Middle frontal gyrus (tissue), 1 donor: ENCODE measurements around the gene THSD7B.

ENCODE experiments used
- DNase-seq: peaks from one replicate; pipeline ENCODE4 v3.0.0-alpha.2; 2015; ENCODE audit warnings: low spot score; ENCODE audit errors: extremely low spot score

Gene THSD7B

GRCh38 chr2:137192366-137193310 is 427.3 kb downstream of the THSD7B start:
- DNase-seq = no peak

- no peak for DNase-seq
Observed at GRCh38 chr2:137193401-137193800, 428.1 kb downstream of the THSD7B start.

- no peak for DNase-seq
Observed at GRCh38 chr2:137194111-137194510, 428.8 kb downstream of the THSD7B start.

GRCh38 chr2:137199751-137200150 is 434.4 kb downstream of the THSD7B start:
- no peak for DNase-seq

DNA sequence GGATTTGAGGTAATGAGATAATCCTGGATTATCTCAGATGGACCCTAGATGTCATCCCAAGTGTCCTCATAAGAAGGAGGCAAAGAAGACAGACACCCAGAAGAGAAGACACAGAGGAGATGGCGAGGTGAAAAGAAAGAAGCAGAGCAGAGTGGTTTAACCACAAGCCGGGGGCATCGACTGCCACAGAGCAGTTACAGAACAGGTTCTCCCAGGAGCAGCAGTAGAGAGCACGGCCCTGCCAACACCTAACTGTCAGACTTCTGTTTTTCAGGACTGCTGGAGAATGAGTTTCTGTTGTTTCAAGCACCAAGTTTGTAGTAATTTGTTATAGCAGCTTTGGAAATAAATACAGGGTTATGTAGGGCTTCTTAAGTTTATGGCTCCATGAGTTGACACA is 437.0 kb downstream of the THSD7B start:
- DNase-seq = no peak

GRCh38 chr2:137205324-137205723 is 440.0 kb downstream of the THSD7B start:
- DNase-seq = no peak

DNA sequence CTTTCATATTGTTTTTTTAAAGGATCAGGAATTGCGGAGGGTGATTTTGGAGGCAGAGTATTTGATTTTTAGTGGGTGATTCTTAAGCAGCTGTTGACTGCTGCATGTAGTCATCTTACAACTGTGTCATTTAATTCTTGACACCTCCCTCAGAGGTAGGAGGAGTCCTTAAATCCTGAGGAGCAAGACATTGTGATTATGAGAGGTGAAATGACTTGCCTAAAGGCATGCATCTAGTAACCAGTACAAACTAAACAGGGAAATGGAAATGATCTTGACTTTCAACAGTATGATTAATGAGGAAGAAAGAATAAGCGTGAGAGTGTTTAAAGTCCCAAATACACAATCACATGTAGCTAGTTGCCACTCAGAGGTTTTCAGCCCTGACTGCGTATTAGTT is 440.7 kb downstream of the THSD7B start:
- no peak for DNase-seq

- DNase-seq = no peak
Observed at GRCh38 chr2:137207030-137207429, 441.7 kb downstream of the THSD7B start.

- DNase-seq = no peak
Observed at GRCh38 chr2:137208431-137208891, 443.1 kb downstream of the THSD7B start.

- no peak for DNase-seq
Observed at GRCh38 chr2:137210039-137210438, 444.7 kb downstream of the THSD7B start.

DNA sequence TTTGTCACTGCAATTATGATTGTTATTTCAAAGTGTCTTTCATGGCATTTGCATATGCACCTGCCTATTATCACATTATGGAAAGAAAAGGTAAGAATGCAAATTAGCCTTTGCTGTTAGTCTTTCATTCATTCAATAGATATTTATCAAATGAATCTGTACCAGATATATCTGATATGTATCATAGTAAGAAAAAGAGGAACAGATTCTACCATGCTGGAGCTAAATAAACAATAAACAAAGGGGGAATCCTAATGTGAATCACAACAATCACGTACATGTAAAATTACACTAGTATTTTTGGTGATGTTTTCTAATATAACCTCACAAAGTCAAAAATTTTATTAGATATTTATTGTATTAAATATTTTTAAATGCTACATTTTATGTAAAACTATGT is 446.4 kb downstream of the THSD7B start:
- no peak for DNase-seq

DNA sequence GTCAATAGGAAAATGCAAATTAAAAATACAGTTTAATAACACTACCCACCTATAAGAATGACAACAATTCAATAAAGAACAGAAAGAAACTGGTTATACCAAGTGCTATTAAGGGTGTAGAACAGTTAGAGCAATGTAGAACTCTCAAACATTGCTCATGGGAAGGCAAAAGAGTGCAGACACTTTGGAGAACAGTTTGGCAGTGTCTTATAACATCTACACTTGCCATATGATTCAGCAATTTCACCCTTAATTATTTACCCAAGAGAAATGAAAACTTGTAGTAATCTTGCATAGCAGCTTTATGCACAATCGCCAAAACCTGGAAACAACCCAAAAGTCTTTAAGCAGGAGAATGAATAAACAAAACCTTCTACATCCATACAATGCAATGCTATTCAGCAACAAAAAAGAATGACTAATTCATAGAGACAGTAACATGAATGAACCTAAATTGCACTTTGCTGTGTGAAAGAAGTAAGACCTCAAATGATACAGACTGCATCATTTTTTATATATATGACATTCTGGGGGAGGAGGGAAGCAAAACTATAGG is 455.2 kb downstream of the THSD7B start:
- no peak for DNase-seq

DNA sequence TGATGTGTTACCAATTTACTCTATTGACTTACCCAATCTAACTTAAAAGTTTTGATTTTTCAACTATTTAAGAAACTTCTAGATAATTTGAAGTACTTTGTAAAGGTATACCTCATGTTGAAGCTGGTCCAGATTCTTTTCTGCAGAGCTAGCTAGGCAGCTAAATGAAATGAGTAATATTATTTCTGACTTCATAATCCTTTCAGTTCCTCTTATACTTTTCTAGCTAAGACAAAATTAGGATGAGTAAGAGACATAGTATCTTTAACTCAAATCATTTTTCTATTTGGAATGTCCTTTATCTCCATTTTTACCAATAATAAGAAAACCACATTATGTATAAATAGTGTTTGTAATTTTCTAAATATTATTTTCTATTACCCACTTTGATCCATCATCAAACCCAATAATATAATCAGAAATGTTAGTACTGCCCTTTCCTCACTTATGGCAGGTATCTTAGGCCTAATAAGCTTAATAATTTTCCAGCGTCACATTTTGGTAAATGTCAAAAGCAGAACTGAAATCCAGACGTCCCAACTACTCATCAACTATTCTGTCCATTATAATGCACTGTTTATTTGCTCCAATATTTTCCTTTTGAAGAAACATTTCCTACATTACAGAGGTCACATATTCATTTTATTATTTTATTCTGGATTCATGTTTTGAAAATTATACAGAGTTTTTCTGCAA is 456.6 kb downstream of the THSD7B start:
- DNase-seq = no peak

- no peak for DNase-seq
Observed at GRCh38 chr2:137223722-137224121, 458.4 kb downstream of the THSD7B start.

- no peak for DNase-seq
Observed at GRCh38 chr2:137228566-137228965, 463.2 kb downstream of the THSD7B start.

DNA sequence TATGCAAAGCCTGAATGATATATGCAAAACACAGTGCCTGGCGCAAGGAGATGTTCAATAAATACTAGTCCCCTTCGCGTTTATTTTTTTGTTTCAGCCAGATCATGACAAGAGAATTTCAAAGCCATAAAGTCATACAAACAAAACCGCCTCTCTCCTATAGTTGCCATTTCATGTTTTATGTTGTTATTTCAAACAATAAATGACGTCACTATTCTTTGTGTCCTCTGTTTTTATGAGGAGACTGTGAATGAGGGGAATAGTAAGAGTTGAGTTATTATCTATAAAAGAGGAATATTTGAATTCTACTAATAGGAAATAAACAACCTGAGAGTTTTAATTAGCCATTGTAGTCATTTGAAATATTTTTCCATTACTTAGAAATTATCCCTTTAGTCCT is 464.5 kb downstream of the THSD7B start:
- DNase-seq = no peak

GRCh38 chr2:137231628-137232027 is 466.3 kb downstream of the THSD7B start:
- DNase-seq = no peak

DNA sequence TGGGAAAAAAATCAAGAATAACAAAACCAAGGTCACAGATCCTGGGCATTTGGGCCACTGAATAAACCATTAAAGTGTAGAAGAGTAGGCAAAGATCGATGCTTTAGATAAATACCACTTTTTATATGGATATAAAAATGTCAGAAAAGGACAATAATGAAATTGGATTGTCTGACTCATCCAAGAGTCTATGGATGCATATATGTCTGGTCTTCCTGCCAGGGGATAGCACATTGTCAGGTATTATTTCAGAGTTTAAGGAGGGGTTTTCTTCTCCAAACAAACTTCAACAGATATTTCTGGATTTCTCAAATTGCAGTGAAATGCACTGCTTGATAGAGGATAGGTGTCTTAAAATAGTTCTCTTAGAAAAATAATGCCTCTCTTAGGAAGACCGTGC is 466.7 kb downstream of the THSD7B start:
- no peak for DNase-seq

DNA sequence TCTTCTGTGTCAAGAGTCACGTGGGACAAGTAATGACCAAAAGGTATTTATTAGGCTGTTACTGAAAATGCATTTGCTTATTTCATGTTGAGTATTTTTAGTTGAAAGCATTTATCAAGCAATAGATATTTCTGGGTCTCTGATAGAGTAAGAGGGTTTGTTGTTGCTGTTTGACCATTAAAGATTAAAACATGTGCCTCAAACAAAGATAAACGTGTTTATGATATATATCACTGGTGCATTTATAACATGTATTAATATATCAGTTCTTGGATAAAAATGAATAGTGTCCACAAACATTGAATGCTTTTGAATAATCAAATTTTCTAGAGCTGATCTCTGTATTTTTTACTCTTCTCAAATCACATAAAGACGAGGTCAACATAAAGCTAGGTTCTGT is 467.7 kb downstream of the THSD7B start:
- no peak for DNase-seq

GRCh38 chr2:137237055-137237454 is 471.7 kb downstream of the THSD7B start:
- no peak for DNase-seq

GRCh38 chr2:137238065-137238464 is 472.7 kb downstream of the THSD7B start:
- DNase-seq = no peak

DNA sequence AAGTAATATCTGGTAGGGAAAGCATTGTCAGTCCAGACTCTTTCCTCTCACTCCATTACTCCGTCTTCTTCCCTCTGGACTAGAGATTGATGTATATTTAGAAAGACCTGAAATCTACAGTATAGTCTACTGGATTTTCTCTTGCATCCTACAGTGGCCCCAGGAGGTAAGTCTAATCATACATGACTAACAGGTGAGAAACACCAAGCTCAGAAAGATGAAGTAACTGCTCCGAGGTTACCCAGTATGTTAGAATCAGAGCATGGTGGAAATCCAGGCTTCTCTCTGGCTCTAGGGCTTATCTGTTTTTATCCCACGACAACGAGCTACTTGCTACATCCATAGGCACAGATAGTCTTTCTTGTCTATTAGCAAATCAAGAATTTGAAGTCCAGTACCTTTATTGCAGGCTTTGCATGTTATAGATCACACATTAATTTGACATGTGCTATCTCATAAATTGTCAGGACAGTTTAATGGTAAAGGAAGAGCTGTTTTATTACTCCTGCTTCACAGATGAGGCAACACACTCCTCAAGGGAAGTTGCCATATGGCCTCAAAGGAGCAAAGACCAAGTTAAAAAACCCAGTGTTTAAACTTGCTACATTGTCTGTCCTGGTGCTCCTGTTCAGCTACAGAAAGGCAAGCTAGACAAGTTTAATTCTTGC is 484.3 kb downstream of the THSD7B start:
- DNase-seq = no peak
